H9 (cell line): ENCODE results near the gene VDR. TPM values are rescaled to one million over a fixed set of nuclear protein-coding genes. Genes with fewer than 3 reads are reported as not detected.

ENCODE experiments used
- DNase-seq: peaks from one replicate; pipeline ENCODE4 v3.0.0-alpha.2; 2017
- H2AFZ ChIP-seq: one replicate; pipeline ENCODE4 v1.6.1; 2013; ENCODE audit warnings: mild to moderate bottlenecking, low read length, control low read depth, moderate library complexity
- H2AK5ac ChIP-seq: 2 replicates; pipeline ENCODE4 v1.6.1; 2013; ENCODE audit warnings: low read length, control low read depth, mixed read lengths; ENCODE audit not compliant: insufficient read length
- H2BK120ac ChIP-seq: one replicate; pipeline ENCODE4 v1.6.1; 2013; ENCODE audit warnings: low read depth, mild to moderate bottlenecking, low read length, control low read depth, inconsistent platforms; ENCODE audit not compliant: poor library complexity, severe bottlenecking
- H2BK12ac ChIP-seq: 2 replicates; pipeline ENCODE4 v1.6.1; 2013; ENCODE audit warnings: low read length, control low read depth, mixed read lengths, low read depth; ENCODE audit not compliant: insufficient read length
- H2BK15ac ChIP-seq: 2 replicates; pipeline ENCODE4 v1.6.1; 2013; ENCODE audit warnings: low read depth, low read length, control low read depth
- H2BK20ac ChIP-seq: one replicate; pipeline ENCODE4 v1.6.1; 2013; ENCODE audit warnings: low read depth, mild to moderate bottlenecking, low read length, control low read depth, inconsistent platforms; ENCODE audit not compliant: poor library complexity, severe bottlenecking
- H2BK5ac ChIP-seq: 2 replicates; pipeline ENCODE4 v1.6.1; 2013; ENCODE audit warnings: low read length, control low read depth, mixed read lengths; ENCODE audit not compliant: insufficient read length
- H3K14ac ChIP-seq: 2 replicates; pipeline ENCODE4 v1.6.1; 2013; ENCODE audit warnings: low read length, control low read depth; ENCODE audit not compliant: insufficient read depth
- H3K18ac ChIP-seq: 2 replicates; pipeline ENCODE4 v1.6.1; 2013; ENCODE audit warnings: low read depth, mild to moderate bottlenecking, mixed read lengths, low read length, control low read depth; ENCODE audit not compliant: insufficient read length
- H3K23ac ChIP-seq: 2 replicates; pipeline ENCODE4 v1.6.1; 2013; ENCODE audit warnings: low read length, control low read depth, mixed read lengths, low read depth; ENCODE audit not compliant: insufficient read length
- H3K23me2 ChIP-seq: 2 replicates; pipeline ENCODE4 v1.6.1; 2013; ENCODE audit warnings: low read depth, mild to moderate bottlenecking, mixed read lengths, low read length, control low read depth; ENCODE audit not compliant: insufficient read length, poor library complexity, severe bottlenecking
- H3K27ac ChIP-seq: 2 replicates; pipeline ENCODE4 v1.5.1; 2013; ENCODE audit warnings: low read length, control low read depth, mixed read lengths, low read depth; ENCODE audit not compliant: insufficient read length
- H3K27me3 ChIP-seq: 2 replicates; pipeline ENCODE4 v1.6.1; 2013; ENCODE audit warnings: low read length, control low read depth, inconsistent platforms; ENCODE audit not compliant: insufficient read depth
- H3K4ac ChIP-seq: 2 replicates; pipeline ENCODE4 v1.6.1; 2013; ENCODE audit warnings: low read depth, mild to moderate bottlenecking, control low read depth, inconsistent platforms, low read length, moderate library complexity
- H3K4me1 ChIP-seq: 2 replicates; pipeline ENCODE4 v1.6.1; 2013; ENCODE audit warnings: low read length, control low read depth, inconsistent platforms; ENCODE audit not compliant: insufficient read depth
- H3K4me2 ChIP-seq: 2 replicates; pipeline ENCODE4 v1.6.1; 2013; ENCODE audit warnings: low read length, control low read depth, mixed read lengths; ENCODE audit not compliant: insufficient read length, insufficient read depth
- H3K56ac ChIP-seq: 2 replicates; pipeline ENCODE4 v1.6.1; 2013; ENCODE audit warnings: low read depth, mild to moderate bottlenecking, mixed read lengths, low read length, control low read depth; ENCODE audit not compliant: insufficient read length
- H3K79me1 ChIP-seq: 2 replicates; pipeline ENCODE4 v1.6.1; 2013; ENCODE audit warnings: low read depth, mild to moderate bottlenecking, moderate library complexity, low read length, control low read depth, inconsistent platforms; ENCODE audit not compliant: insufficient read depth, poor library complexity, severe bottlenecking
- H3K79me2 ChIP-seq: 2 replicates; pipeline ENCODE4 v1.6.1; 2013; ENCODE audit warnings: low read length, control low read depth, inconsistent platforms; ENCODE audit not compliant: insufficient read depth
- H3K9ac ChIP-seq: 2 replicates; pipeline ENCODE4 v1.6.1; 2013; ENCODE audit warnings: low read length, control low read depth, mixed read lengths; ENCODE audit not compliant: insufficient read length; ENCODE audit errors: extremely low read depth
- H3K9me3 ChIP-seq: one replicate; pipeline ENCODE4 v1.6.1; 2013; ENCODE audit warnings: low read depth, low read length, inconsistent platforms; ENCODE audit not compliant: control insufficient read depth
- H3T11ph ChIP-seq: one replicate; pipeline ENCODE4 v1.6.1; 2013; ENCODE audit warnings: mild to moderate bottlenecking, low read length, control low read depth, inconsistent platforms
- H4K20me1 ChIP-seq: one replicate; pipeline ENCODE4 v1.6.1; 2013; ENCODE audit not compliant: control insufficient read depth, insufficient read length, insufficient read depth
- H4K5ac ChIP-seq: 2 replicates; pipeline ENCODE4 v1.6.1; 2013; ENCODE audit warnings: low read depth, mild to moderate bottlenecking, mixed read lengths, low read length, control low read depth; ENCODE audit not compliant: insufficient read length
- H4K8ac ChIP-seq: replicated peaks from 2 replicates; pipeline ENCODE4 v1.6.1; 2013; ENCODE audit warnings: low read length, control low read depth, mixed read lengths, low read depth; ENCODE audit not compliant: insufficient read length
- H4K91ac ChIP-seq: 2 replicates; pipeline ENCODE4 v1.6.1; 2013; ENCODE audit warnings: low read depth, mild to moderate bottlenecking, moderate library complexity, mixed read lengths, low read length, control low read depth; ENCODE audit not compliant: insufficient read length
- H3K27ac Mint-ChIP-seq, 3 experiments: 2 replicates in 2 of 3; 3 replicates in 1 of 3; pipeline ENCODE4 v1.8.0; 2020 to 2021; ENCODE audit warnings: mixed read lengths in 3 of 3, mild to moderate bottlenecking in 1 of 3, moderate library complexity in 1 of 3
- H3K27me3 Mint-ChIP-seq: 2 replicates; pipeline ENCODE4 v1.8.0; 2021; ENCODE audit warnings: low read depth, mild to moderate bottlenecking, moderate library complexity, mixed read lengths
- H3K36me3 Mint-ChIP-seq, 3 experiments: 2 replicates in 2 of 3; 3 replicates in 1 of 3; pipeline ENCODE4 v1.8.0; 2020 to 2021; ENCODE audit warnings: low read depth in 3 of 3, mixed read lengths in 3 of 3; ENCODE audit not compliant: insufficient read depth in 1 of 3
- H3K4me1 Mint-ChIP-seq, 2 experiments: 2 replicates each; pipeline ENCODE4 v1.8.0; 2020; ENCODE audit warnings: mixed read lengths in 2 of 2
- H3K4me3 Mint-ChIP-seq, 2 experiments: 2 replicates in 1 of 2; 3 replicates in 1 of 2; pipeline ENCODE4 v1.8.0; 2020 to 2021; ENCODE audit warnings: mild to moderate bottlenecking in 2 of 2, mixed read lengths in 2 of 2, moderate library complexity in 1 of 2
- H3K9me3 Mint-ChIP-seq, 2 experiments: 2 replicates in 1 of 2; 3 replicates in 1 of 2; pipeline ENCODE4 v1.8.0; 2020; ENCODE audit warnings: mild to moderate bottlenecking in 2 of 2, mixed read lengths in 2 of 2, moderate library complexity in 1 of 2
- CTCF ChIP-seq: fragments of 200-600 bp; sonication (generic); conservative IDR thresholded peaks from 3 replicates; pipeline ENCODE4 v1.8.0; 2021; ENCODE audit warnings: antibody characterized with exemption, mild to moderate bottlenecking
- WGBS: extraction: QIAGEN DNeasy Blood & Tissue Kit; methylation state at CpG from one replicate; pipeline ENCODE4 v1.1.7; 2013; ENCODE audit warnings: missing lambda C conversion rate, low lambda C conversion rate, mixed read lengths; ENCODE audit not compliant: insufficient read length; ENCODE audit errors: extremely low coverage; 5-methylcytosine and 5-hydroxymethylcytosine counted together
- total RNA-seq: library from RNA; stranded (reverse); gene quantifications from 2 replicates; pipeline ENCODE4 v1.2.1, GENCODE V29; 2021

The VDR gene
- total RNA-seq, 1 experiment from 2014 or later: 0.61 TPM

DNA sequence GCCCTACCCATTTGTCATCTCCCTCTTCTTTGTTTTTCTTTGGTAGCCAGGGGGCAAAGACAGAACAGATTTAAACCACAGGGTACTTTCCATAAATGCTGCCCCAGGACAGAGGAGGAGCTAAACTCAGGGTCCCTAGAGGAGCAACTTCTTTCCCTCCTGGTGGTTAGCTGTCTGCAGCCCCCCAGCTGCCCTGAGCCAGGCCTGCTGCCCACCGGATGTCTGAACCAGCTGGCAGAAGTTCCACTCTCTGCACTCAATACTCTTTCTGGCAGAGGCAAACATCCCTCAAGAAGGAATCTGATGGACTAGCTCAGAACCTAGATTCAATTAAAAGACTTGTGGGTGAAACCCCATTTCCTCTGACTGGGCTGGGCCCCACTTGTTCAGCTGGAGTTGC lies 10.7 kb downstream of the VDR start:
- Mint-ChIP-seq H3K36me3 (no peaks in the 10 kb centered on the region), H3K4me1 (peaks cover 12 to 14% of the 10 kb centered on the region in 2 experiments), H3K9me3 (no peaks in the 10 kb centered on the region), H3K4me3 (no peak overlapping the region), H3K27me3 (peaks cover 60% of the 10 kb centered on the region), H3K27ac (no peak overlapping the region)
- no CpG with 5 or more reads among the region's 1 CpG for WGBS
- no peak overlapping the region for H2BK12ac ChIP-seq
- H4K8ac ChIP-seq: no peak overlapping the region
- no peak overlapping the region for H3K27ac ChIP-seq
- no peak overlapping the region for H3K23ac ChIP-seq
- no peak overlapping the region for H3K4me2 ChIP-seq
- no peak overlapping the region for H2AFZ ChIP-seq
- H3K79me1 ChIP-seq: no peaks in the 10 kb centered on the region
- no peak overlapping the region for H3K9ac ChIP-seq
- DNase-seq: no peak
- H4K91ac ChIP-seq: no peak overlapping the region
- no peaks in the 10 kb centered on the region for H3K23me2 ChIP-seq
- H3K9me3 ChIP-seq: no peaks in the 10 kb centered on the region
- no peaks in the 10 kb centered on the region for H3K79me2 ChIP-seq
- H3K4me1 ChIP-seq: peaks cover 5% of the 10 kb centered on the region
- no peak overlapping the region for H2BK20ac ChIP-seq
- H3K4ac ChIP-seq: no peak overlapping the region
- no peak overlapping the region for H2BK5ac ChIP-seq
- H3K14ac ChIP-seq: no peak overlapping the region
- H3K27me3 ChIP-seq: no peaks in the 10 kb centered on the region
- H2AK5ac ChIP-seq: no peak overlapping the region
- no peak for TF ChIP-seq CTCF
- no peak overlapping the region for H3K56ac ChIP-seq
- no peak overlapping the region for H2BK15ac ChIP-seq
- H3T11ph ChIP-seq: no peak overlapping the region
- no peak overlapping the region for H2BK120ac ChIP-seq
- no peaks in the 10 kb centered on the region for H4K20me1 ChIP-seq
- no peak overlapping the region for H4K5ac ChIP-seq
- no peak overlapping the region for H3K18ac ChIP-seq
